GM20000 (cell line): ENCODE results near the gene TMEM54.

Source experiments
- DNase-seq: peaks from one replicate; pipeline ENCODE4 v3.0.0; 2012; ENCODE audit warnings: low spot score
- CTCF ChIP-seq: IDR thresholded peaks from 2 replicates; pipeline ENCODE4 v1.5.1; 2012; ENCODE audit warnings: mild to moderate bottlenecking, control low read depth; ENCODE audit errors: extremely low read depth, missing control alignments

Gene TMEM54

GRCh38 chr1:32877211-32878110 lies 23.7 kb downstream of the TMEM54 start:
- no peak for TF ChIP-seq CTCF
- DNase-seq = no peak

- DNase-seq = peak; percentile 84
- TF ChIP-seq CTCF = peak; percentile 91
These were observed 24.6 kb downstream of the TMEM54 start for GRCh38 chr1:32876341-32877210.

- no peak for TF ChIP-seq CTCF
- DNase-seq = no peak
These were observed 26.1 kb downstream of the TMEM54 start for GRCh38 chr1:32874860-32875752.

- no peak for DNase-seq
- TF ChIP-seq CTCF = no peak
These were observed 27.7 kb downstream of the TMEM54 start for GRCh38 chr1:32873484-32873883.

- TF ChIP-seq CTCF = no peak
- DNase-seq = no peak
These were observed 29.1 kb downstream of the TMEM54 start for GRCh38 chr1:32872192-32872460.

GRCh38 chr1:32871364-32872191 lies 29.6 kb downstream of the TMEM54 start:
- TF ChIP-seq CTCF = no peak
- no peak for DNase-seq
